Measurements from ENCODE around the gene COTL1.

COTL1 gene

GRCh38 chr16:84617791-84618580 lies at the start of gene COTL1:
TSS of gene COTL1 (minus strand) at chr16:84618078. CDS start at chr16:84617914, 164 bp downstream.
- DNase-seq (ENCODE audit: low spot score) = peak; percentile 97

- no peak for DNase-seq (ENCODE audit: low spot score)
These were observed 48.0 kb upstream of the COTL1 start for GRCh38 chr16:84665843-84666242.

GRCh38 chr16:84665359-84665758 lies 47.5 kb upstream of the COTL1 start:
- DNase-seq (ENCODE audit: low spot score) = no peak

- DNase-seq (ENCODE audit: low spot score) = peak; percentile 55
These were observed 45.7 kb upstream of the COTL1 start for GRCh38 chr16:84663433-84664101.

- no peak for DNase-seq (ENCODE audit: low spot score)
These were observed 44.6 kb upstream of the COTL1 start for GRCh38 chr16:84662471-84662870.

- DNase-seq (ENCODE audit: low spot score) = no peak
These were observed 43.7 kb upstream of the COTL1 start for GRCh38 chr16:84661418-84662060.

GRCh38 chr16:84660973-84661372 lies 43.1 kb upstream of the COTL1 start:
- no peak for DNase-seq (ENCODE audit: low spot score)

GRCh38 chr16:84659656-84660300 lies 41.9 kb upstream of the COTL1 start:
- DNase-seq (ENCODE audit: low spot score) = no peak

GRCh38 chr16:84658690-84659089 lies 40.8 kb upstream of the COTL1 start:
- no peak for DNase-seq (ENCODE audit: low spot score)

GRCh38 chr16:84657229-84657837 lies 39.5 kb upstream of the COTL1 start:
- DNase-seq (ENCODE audit: low spot score) = no peak

GRCh38 chr16:84656649-84657048 lies 38.8 kb upstream of the COTL1 start:
- peak; percentile 46 for DNase-seq (ENCODE audit: low spot score)

- no peak for DNase-seq (ENCODE audit: low spot score)
These were observed 37.1 kb upstream of the COTL1 start for GRCh38 chr16:84654998-84655397.

- no peak for DNase-seq (ENCODE audit: low spot score)
These were observed 36.4 kb upstream of the COTL1 start for GRCh38 chr16:84654238-84654637.

- DNase-seq (ENCODE audit: low spot score) = no peak
These were observed 34.7 kb upstream of the COTL1 start for GRCh38 chr16:84652566-84652965.

- no peak for DNase-seq (ENCODE audit: low spot score)
These were observed 32.4 kb upstream of the COTL1 start for GRCh38 chr16:84650062-84650991.

- DNase-seq (ENCODE audit: low spot score) = no peak
These were observed 31.6 kb upstream of the COTL1 start for GRCh38 chr16:84649511-84649861.

- DNase-seq (ENCODE audit: low spot score) = peak; percentile 78
These were observed 31.0 kb upstream of the COTL1 start for GRCh38 chr16:84648595-84649510.

GRCh38 chr16:84647828-84648594 lies 30.1 kb upstream of the COTL1 start, which contains the start of gene KLHL36:
TSS of gene KLHL36 (plus strand) at chr16:84648511. CDS start at chr16:84650868, 2,357 bp downstream.
- peak; percentile 92 for DNase-seq (ENCODE audit: low spot score)

- peak; percentile 70 for DNase-seq (ENCODE audit: low spot score)
These were observed 25.8 kb upstream of the COTL1 start for GRCh38 chr16:84643674-84644073.

All from germinal center (tissue), 1 donor.